Ecto neural progenitor cell (in vitro differentiated cells): ENCODE results near the gene PDS5A.
"Not testable (repeated sequence)": the region's sequence is repeated elsewhere in the genome, so short reads cannot be mapped to it uniquely, and the experiment has no call there.

Experiments
- DNase-seq: peaks from one replicate; pipeline ENCODE4 v3.0.0-alpha.2; 2018; ENCODE audit warnings: low spot score

PDS5A gene

GRCh38 chr4:39825090-39825489 is 152.6 kb downstream of the PDS5A start:
- DNase-seq: no peak

- DNase-seq: no peak
Observed at GRCh38 chr4:39823191-39823590, 154.5 kb downstream of the PDS5A start.

- no peak for DNase-seq
Observed at GRCh38 chr4:39822662-39823061, 155.0 kb downstream of the PDS5A start.

GRCh38 chr4:39821951-39822350 is 155.8 kb downstream of the PDS5A start:
- DNase-seq: no peak

GRCh38 chr4:39820186-39820585 is 157.5 kb downstream of the PDS5A start:
- DNase-seq: no peak

- no peak for DNase-seq
Observed at GRCh38 chr4:39818646-39819045, 159.1 kb downstream of the PDS5A start.

- DNase-seq: no peak
Observed at GRCh38 chr4:39814403-39815185, 163.1 kb downstream of the PDS5A start.

GRCh38 chr4:39813761-39814160 is 163.9 kb downstream of the PDS5A start:
- DNase-seq: not testable (repeated sequence)

- DNase-seq: not testable (repeated sequence)
Observed at GRCh38 chr4:39813033-39813432, 164.7 kb downstream of the PDS5A start.

- no peak for DNase-seq
Observed at GRCh38 chr4:39812500-39812899, 165.2 kb downstream of the PDS5A start.

- DNase-seq: no peak
Observed at GRCh38 chr4:39808231-39808749, 169.4 kb downstream of the PDS5A start.

GRCh38 chr4:39802005-39802404 is 175.7 kb downstream of the PDS5A start:
- DNase-seq: no peak

- DNase-seq: peak; percentile 2
Observed at GRCh38 chr4:39792976-39793375, 184.7 kb downstream of the PDS5A start.

- peak; percentile 3 for DNase-seq
Observed at GRCh38 chr4:39792529-39792928, 185.2 kb downstream of the PDS5A start.

GRCh38 chr4:39792128-39792527 is 185.6 kb downstream of the PDS5A start:
- DNase-seq: peak; percentile 20

GRCh38 chr4:39786838-39787237 is 190.9 kb downstream of the PDS5A start:
- DNase-seq: peak; percentile 23

- DNase-seq: peak; percentile 9
Observed at GRCh38 chr4:39785083-39785482, 192.6 kb downstream of the PDS5A start.

- not testable (repeated sequence) for DNase-seq
Observed at GRCh38 chr4:39781988-39782387, 195.7 kb downstream of the PDS5A start.
